DMS 273 (cell line): Measurements from ENCODE around the gene ADGRL3.
"Not testable (repeated sequence)": the region's sequence is repeated elsewhere in the genome, so short reads cannot be mapped to it uniquely, and the experiment has no call there.

Experiments
- DNase-seq: peaks from one replicate; lab custom pipeline; 2025; ENCODE audit not compliant: unreplicated experiment; lab: John Stamatoyannopoulos, UW

Gene ADGRL3

DNA sequence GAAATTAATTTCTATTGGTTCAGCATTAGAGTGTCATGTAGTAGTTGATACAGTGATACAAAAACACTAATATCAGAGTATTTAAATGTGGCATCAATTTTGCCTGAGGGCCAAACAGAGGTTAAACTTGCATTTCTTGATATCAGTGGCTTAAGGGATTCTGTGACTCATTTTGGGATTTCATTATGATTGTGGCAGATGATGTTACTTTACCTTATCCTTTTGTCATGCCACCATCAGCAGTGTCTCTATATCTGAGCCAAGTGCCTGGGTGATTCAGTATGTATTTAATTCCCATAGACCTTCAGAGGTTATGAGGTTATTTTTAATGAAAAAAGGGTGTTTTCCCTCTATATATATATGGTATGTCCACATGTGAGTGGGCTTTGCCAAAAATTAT lies 582.9 kb downstream of the ADGRL3 start:
- no peak for DNase-seq

DNA sequence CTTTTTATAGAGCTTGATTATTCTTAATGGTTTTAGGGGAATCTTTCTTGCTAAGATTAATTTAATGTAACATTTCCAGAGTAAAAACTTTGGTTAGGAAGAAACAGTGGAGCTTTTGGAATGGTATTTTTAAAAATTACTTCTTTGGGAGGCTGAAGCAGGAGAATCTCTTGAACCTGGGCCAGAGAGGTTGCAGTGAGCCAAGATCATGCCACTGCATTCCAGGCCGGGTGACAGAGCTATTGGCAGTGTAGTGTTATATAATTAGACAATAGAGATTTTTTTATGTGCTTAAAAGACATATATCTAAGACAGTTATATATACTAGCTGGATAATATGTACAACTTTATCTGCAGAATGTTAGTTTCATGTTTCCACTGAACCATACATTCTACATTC lies 585.6 kb downstream of the ADGRL3 start:
- DNase-seq = no peak

DNA sequence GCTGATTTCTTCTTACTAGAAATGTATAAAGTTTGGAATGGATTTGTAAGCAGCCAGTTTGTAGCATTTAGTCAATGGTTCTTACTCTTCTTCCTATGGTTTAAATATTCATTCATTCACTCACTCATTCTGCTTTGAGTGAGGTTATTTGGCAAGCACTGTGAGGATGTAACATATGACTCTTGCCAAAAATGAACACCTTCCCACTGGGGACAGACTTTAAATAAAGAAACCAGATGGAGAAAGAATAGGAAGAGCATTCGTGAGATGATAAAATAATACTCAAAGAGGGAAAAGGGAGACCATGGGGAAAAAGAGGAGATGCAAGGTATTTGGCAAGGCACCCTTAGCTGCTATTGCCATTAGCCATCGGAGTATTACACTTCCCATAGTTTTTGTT lies 586.1 kb downstream of the ADGRL3 start:
- no peak for DNase-seq

DNA sequence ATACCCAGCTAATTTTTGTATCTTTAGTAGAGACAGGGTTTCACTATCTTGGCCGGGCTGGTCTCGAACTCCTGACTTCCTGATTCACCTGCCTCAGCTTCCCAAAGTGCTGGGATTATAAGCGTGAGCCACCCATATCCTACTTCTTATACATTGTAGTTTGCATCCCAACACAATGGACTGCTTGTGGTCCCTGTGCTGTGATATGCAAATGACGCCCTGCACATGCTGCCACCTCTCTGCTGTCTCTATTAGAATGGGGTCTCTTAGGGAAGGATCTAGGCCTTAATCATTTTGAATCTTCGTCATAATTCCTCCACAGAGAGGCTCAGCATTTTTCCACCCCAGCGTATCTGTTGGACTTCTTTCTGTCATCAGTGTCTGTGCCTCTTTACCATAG lies 595.9 kb downstream of the ADGRL3 start:
- DNase-seq = no peak

DNA sequence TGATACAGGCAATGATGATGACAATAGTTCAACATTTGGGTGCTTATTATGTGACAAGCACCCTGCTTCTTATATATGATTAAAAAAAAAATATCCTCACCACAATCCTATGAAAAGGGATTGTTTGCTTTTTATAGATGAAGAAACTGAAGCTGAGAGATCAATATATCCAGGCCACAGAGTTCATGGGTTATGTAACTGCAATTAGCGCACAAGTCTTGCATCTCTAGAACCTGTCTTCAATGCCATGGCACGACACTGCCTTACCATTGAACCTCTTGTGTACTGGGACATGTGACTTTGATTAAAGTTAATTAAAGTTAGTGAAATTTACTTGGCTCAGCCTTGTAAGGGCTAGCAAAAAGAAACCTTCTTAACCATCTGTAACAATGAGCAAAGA lies 599.7 kb downstream of the ADGRL3 start:
- DNase-seq = no peak

DNA sequence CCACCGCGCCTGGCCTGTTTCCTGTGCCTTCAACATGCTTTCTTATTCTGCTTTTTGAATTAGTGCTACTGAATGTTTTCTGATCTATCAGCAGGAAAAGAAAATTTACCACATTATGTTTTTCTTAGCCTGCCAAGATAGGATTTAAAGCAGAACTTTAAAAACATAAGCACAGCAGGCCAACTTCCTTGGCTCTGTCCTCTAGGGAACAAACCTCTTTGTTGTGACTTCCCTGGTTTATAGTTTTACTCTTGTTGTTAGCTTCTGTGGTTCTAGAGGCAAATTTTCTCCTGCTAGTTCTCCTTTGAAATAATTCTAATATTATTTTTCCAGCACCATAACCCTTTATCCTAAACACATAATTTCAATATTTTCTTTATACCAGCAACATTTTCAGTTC lies 605.1 kb downstream of the ADGRL3 start:
- DNase-seq = no peak

DNA sequence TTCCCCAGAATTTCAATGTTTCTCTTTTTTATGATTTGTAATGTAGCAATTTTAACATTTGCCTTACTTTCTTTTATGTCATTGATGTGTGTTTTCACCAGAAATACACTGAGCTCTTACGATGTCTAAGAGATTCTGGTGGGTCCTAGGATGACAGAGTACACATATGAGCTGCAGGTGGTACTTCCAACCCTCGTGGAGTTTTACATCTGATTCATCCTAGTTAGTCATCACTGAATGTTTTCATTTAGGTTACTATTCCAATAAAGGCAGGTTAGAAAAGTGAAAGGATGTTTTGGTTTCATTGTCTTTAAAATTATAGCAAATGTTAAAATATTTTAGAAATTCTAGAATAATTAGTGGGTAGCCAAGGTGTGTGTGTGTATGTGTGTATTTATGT lies 605.9 kb downstream of the ADGRL3 start:
- no peak for DNase-seq

DNA sequence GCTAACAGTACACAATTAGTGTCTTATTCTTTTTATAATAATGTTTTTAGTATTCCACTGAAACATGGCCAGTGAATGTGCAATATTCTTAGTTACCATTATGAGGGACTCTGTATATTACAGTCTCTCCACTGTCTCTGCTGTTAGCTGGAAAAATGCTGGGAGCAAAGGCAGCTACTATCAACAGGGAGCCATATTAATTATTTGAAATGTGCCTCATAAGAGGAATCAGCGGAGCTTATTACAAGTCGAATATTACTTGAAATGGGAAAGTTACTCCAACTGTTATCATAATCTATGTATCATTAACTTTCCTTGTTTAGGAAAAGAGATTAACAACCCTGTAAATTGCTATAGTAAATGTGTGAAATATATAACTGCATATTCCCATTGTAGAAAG lies 612.0 kb downstream of the ADGRL3 start:
- no peak for DNase-seq

DNA sequence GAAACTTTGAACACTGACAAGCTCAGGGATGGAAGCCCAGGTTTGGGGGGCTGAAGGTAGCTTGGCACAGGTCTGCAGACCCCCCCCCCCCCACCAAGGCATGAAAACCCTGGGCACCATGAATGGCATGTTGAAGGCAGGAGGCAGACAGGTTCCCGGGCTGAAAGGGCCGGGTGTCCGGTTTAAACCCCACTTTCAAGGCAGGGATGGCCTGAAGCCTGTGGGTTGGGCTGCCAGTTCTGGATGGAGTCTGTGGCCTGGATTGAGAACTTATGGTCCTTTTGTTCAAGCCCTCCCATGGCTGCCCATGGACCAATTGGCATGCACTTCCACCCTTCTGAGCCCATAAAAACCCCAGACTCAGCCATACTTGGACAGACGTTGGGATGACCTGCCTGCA lies 616.9 kb downstream of the ADGRL3 start:
- DNase-seq = no peak

DNA sequence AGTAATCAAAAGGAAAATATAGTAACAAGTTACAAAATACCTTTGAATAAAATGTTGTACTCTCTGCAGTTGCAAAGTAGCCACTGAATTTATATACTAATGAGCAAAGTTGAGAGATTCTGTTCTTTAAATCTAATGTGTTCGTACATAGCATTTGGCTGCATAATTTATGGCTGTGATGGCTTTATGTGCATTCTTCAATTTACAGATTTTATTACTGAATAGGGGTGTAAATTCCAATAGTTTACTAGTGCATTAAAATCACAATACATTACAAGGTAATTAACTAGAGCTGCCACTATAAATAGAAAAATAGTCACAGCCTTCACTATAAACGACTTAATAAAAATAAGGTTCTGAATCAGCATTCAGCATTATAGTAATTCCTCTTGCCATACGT lies 620.0 kb downstream of the ADGRL3 start:
- DNase-seq = no peak

DNA sequence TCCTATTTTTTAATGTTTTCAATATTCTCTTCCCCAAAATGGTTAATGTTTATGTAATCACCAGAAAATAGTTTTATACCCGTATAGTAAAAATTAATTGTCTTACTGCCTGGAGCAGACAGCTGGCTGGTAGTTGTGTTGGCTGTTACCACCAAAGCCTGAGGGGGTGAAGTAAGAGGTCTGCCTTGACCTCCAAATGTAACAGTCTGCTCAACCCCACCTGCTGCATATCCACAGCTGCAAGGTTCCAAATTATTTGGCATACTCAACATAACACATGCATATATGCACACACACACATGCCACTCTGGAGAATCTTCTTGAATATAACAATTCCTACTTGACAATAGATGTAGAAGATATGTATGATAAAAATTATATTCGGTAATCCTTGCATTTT lies 624.3 kb downstream of the ADGRL3 start:
- peak; percentile 73 for DNase-seq

DNA sequence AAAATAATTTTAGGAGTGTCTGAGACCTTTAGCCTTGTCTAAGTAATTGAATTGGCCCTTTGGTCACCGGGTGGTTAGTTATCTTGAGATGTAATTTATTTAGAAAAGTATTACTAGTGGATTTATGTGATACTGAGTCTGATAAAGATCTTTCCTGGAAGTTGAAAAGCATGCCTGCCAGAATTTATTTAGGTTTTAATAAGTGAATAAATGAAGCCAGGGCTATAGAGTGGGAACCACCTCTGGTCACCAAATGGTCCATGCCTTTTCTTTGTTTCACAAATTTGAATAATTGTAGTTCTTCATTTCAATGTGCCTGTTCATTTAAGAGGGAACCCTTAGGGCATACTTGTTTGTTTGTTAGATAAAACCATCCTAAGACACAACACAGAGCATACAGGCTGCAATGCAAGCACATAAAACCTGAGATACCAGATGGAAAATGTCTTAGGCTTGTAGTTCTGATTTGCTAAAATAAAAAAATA lies 627.8 kb downstream of the ADGRL3 start:
- DNase-seq = peak; percentile 7

DNA sequence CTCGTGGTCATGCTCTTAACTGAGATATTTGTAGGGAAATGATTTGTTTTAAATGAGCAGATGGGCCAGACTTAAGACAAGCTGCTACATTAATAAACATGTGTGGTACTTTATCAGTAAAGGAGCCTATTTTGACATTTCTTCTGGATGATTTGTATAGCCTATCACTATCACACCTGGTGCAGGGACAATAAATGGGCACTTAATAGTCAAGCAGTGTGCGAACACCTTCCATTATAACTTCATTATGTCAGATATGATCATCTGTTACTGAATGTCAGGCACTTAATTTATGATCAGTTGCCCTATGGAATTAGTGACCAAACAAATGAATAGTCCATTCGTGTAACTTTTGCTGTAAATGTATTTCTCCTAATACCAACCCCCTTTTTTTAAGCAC lies 628.8 kb downstream of the ADGRL3 start:
- DNase-seq = peak; percentile 82

DNA sequence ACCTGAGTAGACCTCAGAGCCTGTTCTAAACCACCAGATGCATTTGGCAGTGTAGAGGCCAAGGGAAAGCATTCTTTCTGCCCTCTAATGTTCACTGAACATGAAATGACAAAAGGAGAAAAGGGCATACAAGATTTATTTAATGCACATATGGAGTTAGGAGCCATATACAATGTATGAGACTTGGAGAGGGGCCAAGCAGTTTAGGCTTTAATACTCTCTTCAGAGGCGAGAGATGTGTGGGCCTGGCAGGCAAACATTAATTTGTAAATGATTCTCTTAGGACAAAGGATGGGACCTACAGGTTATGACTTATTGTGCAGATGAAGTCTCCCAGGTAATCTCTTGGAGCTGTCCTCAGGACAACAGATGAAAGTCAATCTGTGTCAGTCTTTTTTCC lies 631.9 kb downstream of the ADGRL3 start:
- peak; percentile 42 for DNase-seq

DNA sequence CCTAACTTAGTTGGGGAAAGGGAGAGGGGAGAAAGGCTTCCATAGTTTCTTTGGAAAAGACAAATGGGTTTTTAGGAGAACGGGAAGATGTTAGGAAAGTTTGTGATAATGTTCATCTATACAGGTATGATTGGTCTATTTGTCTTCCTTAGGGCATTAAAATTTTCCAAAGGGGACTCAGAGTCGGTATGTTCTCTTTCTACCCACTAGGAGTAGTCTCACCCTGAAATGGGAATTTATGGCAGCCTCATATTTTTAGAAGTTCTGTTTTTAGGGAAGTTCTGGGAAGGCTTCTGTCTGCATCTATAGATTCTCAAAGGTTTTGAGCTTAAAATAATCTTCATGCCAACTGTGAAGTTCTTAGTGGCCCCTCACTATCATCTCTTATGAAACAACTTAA lies 637.3 kb downstream of the ADGRL3 start:
- no peak for DNase-seq

DNA sequence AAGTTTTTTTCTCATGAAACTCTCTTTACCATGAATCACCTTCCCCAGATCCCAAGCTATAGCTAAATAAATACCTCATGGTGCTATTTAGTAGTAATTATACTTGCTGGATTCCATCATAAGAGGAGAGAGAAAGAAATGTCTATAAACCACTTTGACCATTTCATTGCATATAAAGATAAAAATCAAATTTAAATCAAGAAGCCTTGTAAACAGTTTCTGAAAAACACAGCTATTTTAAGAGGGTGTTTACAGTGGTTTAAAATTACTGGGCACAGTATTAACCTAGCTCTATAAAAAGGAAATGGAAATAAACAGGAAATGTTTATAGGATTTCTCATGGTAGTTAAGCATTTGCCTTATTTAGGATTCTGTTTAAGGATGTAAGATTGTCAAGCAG lies 637.9 kb downstream of the ADGRL3 start:
- no peak for DNase-seq

DNA sequence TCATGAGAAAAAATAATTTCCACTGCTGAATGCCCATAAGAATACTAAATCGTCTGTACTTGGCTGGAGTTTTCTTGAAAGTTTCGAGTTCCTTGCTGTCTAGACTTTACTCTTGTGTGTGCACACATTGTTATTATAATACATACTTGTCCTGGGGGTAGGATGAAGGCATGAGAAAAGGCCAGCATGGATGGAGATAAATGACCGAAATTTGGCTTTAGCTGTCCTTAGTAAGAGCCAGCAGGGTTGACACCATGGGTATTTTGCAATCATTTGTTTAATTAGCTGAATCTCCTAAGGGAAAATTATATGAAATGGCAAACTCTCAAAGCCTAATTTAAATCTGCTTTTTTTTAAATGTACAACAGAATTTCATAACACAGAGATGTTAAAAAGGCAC lies 641.6 kb downstream of the ADGRL3 start:
- no peak for DNase-seq

DNA sequence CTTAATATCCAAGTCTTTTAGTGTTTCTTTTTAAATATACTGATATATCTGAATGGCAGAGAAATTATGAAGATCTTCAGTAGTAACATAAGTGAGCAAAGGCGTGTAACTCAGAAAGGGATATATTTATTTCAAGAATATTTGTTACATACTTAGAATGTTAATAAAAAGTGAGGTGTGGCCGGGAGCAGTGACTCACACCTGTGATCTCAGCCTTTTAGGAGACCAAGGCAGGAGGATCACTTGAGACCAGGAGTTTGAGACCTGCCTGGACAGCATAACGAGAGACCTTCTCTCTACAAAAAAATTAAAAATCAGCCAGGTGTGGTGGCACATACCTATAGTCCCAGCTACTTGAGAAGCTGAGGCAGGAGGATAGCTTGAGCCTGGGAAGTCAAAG lies 651.0 kb downstream of the ADGRL3 start:
- no peak for DNase-seq

DNA sequence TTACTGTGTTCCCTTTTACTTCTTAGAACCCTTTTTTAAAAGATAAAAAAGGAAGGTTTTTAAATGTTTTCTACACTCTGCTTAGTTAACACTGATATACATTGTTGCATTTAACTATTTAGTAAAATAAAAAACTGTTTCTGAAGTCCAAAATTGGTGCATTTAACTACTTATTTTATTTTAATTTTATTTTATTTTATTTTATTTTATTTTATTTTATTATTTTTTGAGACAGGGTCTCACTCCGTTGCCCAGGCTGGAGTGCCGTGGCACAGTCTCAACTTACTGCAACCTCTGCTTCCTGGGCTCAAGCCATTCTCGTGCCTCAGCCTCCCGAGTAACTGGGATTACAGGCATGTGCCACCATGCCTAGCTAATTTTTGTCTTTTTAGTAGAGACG lies 652.0 kb downstream of the ADGRL3 start:
- DNase-seq = not testable (repeated sequence)

DNA sequence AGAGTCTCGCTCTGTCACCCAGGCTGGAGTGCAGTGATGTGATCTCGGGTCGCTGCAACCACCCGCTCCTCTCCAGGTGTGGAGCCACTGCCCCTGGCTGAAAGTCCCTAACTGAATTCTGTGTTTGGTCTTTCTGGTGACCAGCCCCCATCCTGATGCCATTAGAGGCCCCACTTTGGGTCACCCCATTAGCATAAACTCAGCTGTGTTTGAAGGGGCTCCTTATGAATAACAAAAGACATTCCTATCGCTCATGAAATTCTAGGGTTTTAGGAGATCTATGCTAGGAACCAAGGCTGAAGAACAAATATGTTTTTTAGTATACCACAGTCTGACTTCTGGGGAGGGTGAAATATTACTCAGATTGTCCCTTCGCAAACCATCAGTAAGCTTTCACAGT lies 652.9 kb downstream of the ADGRL3 start:
- no peak for DNase-seq

DNA sequence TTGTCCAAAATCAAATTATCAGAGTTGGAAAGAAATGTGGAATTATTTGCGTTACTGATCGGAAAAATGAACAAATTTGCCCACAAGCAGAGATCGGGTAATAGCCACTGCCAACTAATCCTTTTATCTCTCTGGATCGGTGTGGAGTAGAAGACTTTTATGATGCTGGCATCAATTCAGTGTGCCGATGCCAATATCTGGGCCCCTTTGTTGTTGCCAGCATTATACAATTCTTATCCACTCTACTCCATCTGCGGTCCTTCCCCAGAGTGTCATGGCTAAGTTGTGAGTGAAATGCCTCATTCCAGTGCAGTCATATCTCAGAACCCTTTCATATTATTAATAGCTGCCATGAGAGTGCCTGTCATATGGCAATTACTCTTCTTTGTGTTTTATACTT lies 660.2 kb downstream of the ADGRL3 start:
- DNase-seq = no peak

DNA sequence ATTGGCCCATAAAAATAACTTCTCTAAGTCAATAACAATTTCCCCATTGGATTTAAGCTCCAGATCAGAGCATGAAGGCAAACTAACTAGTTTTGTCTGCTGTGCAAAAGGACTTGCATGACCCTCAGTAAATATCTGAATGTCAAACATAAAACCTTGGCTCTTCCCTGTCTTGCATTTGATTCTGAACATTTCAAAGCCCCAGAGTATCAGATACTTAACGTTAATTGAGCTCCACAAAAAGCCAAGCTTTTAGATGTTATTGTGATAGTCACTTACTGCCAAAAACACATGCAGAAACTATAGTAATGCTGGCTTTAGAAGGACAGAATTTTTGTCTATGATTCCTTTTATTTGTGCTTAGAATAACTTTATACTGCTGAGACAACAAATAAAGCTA lies 664.2 kb downstream of the ADGRL3 start:
- no peak for DNase-seq

DNA sequence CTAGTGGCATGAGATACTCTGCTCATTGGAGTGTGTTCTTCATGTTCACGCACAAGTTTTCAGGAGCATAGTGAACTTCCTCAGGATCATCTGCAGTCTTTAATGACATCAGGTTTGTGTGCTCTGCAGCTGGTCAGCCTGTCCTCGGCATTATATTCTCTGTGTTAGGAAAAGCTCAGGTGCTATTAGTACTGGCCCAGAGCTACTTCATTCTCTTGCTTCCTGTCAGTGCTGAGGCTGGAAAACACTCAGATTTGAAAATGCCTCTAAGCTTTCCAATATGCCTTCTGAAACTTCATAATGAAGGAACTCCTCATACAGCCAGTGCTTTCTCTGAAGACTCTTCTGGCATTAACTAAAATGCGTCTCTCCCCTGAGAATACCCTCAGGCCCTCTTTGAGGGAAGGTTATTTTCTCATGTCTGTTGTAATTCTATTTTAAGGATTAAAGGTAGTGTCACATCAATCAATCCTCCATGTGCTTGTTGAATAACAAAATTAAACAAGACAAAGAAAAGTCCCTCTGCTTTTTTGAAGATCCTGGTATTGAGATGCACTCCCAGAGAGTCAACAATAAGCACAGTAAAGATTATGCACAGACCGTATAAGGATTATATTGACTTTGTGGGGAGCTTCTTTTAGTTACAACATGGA lies 666.4 kb downstream of the ADGRL3 start:
- DNase-seq = no peak

DNA sequence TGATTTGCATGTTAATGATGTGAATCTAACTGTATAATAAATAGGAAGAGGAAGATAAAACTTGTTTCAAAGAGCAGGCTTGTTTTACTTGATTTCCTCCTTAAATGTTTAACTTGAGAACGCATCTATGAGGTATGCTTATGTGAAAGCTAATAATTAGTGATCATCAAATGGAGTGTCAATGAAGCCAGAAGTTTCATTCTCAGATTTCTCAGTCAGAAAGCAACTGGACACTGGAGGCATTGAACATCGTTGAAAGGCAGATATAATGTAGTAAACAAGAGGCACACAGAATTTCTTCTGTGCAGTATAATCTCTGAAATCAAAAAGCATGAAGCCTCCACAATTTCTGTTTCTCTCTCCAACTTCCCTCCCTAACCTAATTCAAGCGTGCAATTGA lies 672.9 kb downstream of the ADGRL3 start:
- no peak for DNase-seq
